ENCODE measurements around the gene PARD6A.
A peak's percentile ranks its signal among the peaks of the same experiment; 100 is the strongest.

The PARD6A gene

DNA sequence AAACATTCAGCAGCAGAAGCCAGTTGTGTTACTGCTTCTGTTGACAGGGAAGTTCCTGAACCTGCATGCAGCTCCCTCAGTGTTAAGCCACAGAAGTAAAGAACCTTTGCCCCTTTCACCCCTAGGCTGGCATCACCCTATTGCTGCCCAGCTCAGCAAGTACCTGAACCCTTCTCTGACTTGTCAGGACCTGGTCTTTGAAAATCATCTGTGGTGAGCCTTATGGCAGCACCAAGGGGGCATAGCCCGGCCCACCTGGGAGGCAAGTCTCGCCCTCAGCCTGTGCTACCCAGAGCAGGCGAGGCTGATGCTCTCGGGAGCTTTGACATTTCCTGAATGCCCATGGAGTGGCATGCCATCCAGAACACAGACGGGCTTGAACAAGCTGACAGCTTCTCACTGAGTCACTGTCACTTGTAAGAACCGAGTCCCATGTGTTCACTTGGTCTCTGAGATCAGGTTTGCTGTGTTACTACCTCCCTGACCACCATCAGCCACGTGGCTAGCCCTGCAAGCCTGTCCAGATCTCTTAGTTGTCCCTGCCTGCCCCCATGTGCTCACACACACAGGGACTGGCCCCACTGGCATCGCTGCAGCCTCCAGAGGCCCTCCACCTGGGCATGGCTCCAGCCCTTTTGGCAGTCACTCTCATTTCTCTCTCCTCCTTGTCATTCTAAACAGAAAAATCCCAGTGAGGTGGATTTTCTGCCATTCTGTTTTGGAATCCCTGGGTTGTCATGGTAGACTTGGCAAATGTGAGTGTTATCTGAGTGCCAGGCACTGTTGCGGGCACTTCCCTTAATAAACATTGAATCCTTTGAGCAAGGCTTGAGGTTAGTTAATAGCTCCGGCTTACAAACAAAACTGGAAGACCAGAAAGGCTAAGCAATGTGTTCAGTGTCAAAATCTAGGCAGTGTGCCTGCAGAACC, 18.7 kb upstream of the PARD6A start:
- no peak for TF ChIP-seq CTCF (IDR thresholded peaks at IDR 0.05; ENCODE audit: insufficient read depth, low read depth, low read length, missing control alignments)
- H3K4me3 ChIP-seq (ENCODE audit: low read depth, low read length) = no peak overlapping the region
- DNase-seq (ENCODE audit: low read depth) = no peak

DNA sequence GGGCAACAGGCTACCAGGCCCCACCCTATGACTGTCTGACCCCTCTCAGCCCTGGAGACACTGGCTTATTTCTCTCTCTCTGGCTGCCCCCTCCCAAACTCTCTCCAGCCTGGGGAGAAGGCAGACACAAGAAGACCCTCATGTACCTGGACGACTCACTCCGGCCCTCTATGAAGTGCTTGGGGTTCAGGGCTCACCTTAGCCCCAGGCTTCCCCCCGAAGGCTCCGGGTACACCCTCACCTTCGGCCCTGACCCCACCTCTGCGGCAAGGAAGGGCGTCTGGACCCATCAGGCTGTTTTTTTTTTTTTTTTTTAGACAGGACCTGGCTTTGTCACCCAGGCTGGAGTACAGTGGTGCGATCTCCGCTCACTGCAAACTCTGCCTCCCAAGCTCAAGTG, 16.7 kb upstream of the PARD6A start:
- no peak for TF ChIP-seq CTCF (IDR thresholded peaks at IDR 0.05; ENCODE audit: insufficient read depth, low read depth, low read length, missing control alignments)

GRCh38 chr16:67645397-67646121, 15.2 kb upstream of the PARD6A start:
- DNase-seq (ENCODE audit: low read depth) = no peak
- H3K4me3 ChIP-seq (ENCODE audit: low read depth, low read length) = peak overlapping the region; percentile 68
- no peak for TF ChIP-seq CTCF (IDR thresholded peaks at IDR 0.05; ENCODE audit: insufficient read depth, low read depth, low read length, missing control alignments)

More for the DNA sequence above, 16.7 kb upstream of the PARD6A start:
- DNase-seq (ENCODE audit: low read depth) = no peak
- H3K4me3 ChIP-seq (ENCODE audit: low read depth, low read length) = no peak overlapping the region; the same call in 1 of the 2 replicates

DNA sequence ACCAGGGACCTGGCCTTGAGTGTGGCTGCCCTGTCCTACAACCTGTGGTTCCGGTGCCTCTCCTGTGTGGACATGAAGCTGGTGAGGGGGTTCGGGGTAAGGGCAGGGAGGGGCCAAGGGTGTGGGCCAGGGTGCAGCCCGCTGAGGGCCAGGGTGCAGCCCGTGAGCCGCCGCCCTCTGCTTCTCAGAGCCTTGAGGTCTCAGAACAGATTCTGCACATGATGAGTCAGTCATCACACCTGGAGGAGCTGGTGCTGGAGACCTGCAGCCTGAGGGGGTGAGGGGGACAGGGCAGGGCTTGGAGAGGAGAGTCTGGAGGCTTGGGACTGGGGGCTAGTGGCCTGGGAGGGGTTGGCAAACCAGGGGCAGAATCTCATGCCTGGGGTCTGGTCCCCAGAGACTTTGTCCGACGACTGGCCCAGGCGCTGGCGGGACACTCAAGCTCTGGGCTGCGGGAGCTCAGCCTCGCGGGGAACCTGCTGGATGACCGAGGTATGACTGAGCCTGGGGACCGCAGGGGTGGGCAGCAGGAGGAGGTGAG, 13.6 kb upstream of the PARD6A start:
- no peak for TF ChIP-seq CTCF (IDR thresholded peaks at IDR 0.05; ENCODE audit: insufficient read depth, low read depth, low read length, missing control alignments)
- no peak for DNase-seq (ENCODE audit: low read depth)
- H3K4me3 ChIP-seq (ENCODE audit: low read depth, low read length) = no peak overlapping the region

GRCh38 chr16:67647681-67648080, 13.1 kb upstream of the PARD6A start:
- no peak for DNase-seq (ENCODE audit: low read depth)
- TF ChIP-seq CTCF (IDR thresholded peaks at IDR 0.05; ENCODE audit: insufficient read depth, low read depth, low read length, missing control alignments) = no peak
- H3K4me3 ChIP-seq (ENCODE audit: low read depth, low read length) = no peak overlapping the region

DNA sequence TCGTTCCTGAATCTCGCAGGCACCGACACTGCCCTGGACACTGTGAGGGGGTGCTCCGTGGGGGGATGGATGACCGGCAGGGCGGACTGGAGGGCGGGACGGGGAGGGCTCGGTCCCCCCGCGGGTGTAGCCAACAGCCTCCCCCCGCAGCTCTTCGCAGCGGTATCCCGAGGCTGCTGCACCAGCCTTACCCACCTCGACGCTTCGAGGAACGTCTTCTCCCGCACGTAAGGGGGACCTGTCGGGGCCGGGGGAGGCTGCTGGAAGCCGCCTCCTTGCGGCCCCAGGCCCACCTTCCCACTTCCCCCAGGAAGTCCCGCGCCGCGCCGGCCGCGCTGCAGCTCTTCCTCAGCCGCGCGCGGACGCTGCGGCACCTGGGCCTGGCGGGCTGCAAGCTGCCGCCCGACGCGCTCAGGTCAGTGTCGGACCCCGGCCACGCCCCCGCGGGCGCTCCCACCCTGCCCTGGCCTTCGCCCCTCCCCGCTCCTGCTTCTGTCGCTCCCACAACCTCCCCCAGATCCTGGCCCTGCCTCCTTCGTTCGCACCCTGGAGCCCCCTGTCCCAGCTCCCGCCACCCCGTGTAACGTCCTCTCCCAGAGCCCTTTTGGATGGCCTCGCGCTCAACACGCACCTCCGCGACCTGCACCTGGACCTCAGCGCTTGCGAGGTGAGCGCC, 12.5 kb upstream of the PARD6A start:
- no peak for DNase-seq (ENCODE audit: low read depth)
- no peak for TF ChIP-seq CTCF (IDR thresholded peaks at IDR 0.05; ENCODE audit: insufficient read depth, low read depth, low read length, missing control alignments)
- no peak overlapping the region for H3K4me3 ChIP-seq (ENCODE audit: low read depth, low read length)

Measured in GM12865 (cell line).